ENCODE results near the gene KIAA0319L.

GRCh38 chr1:35475356-35475755, 81.8 kb downstream of the KIAA0319L start:
- TF ChIP-seq CTCF (IDR thresholded peaks at IDR 0.05), result no peak
- TF ChIP-seq REST (IDR thresholded peaks at IDR 0.05), result no peak
- no peak for TF ChIP-seq MAZ (IDR thresholded peaks at IDR 0.05; ENCODE audit: borderline replicate concordance, low read depth, low read length)
- TF ChIP-seq EP300 (IDR thresholded peaks at IDR 0.05), result no peak
- TF ChIP-seq JUN (IDR thresholded peaks at IDR 0.05), result no peak
